Skin epidermis (tissue), 12 donors: ENCODE data around the gene JAKMIP1.
"Not testable (repeated sequence)": the region's sequence is repeated elsewhere in the genome, so short reads cannot be mapped to it uniquely, and the experiment has no call there.

Experiments used
- H3K27ac ChIP-seq, 21 experiments: fragments of 200-600 bp; sonication (generic) in 11 of 21; one replicate each; pipeline ENCODE4 v1.5.0; 2020; ENCODE audit warnings: mild to moderate bottlenecking in 3 of 21, inconsistent platforms in 2 of 21, moderate library complexity in 2 of 21
- H3K4me3 ChIP-seq, 7 experiments: fragments of 200-600 bp; sonication (generic) in 2 of 7; one replicate each; pipeline ENCODE4 v1.5.0; 2020; ENCODE audit warnings: inconsistent platforms in 2 of 7, mild to moderate bottlenecking in 2 of 7, moderate library complexity in 1 of 7

Gene JAKMIP1

GRCh38 chr4:6229671-6230501, 29.5 kb upstream of the JAKMIP1 start:
- H3K4me3 ChIP-seq = no peak overlapping the region
- no peak overlapping the region for H3K27ac ChIP-seq

GRCh38 chr4:6229095-6229494, 28.7 kb upstream of the JAKMIP1 start:
- no peak overlapping the region for H3K4me3 ChIP-seq
- H3K27ac ChIP-seq = no peak overlapping the region

GRCh38 chr4:6228158-6229067, 28.1 kb upstream of the JAKMIP1 start:
- Histone ChIP-seq H3K27ac (no peak overlapping the region), H3K4me3 (no peak overlapping the region)

- Histone ChIP-seq H3K27ac (no peak overlapping the region), H3K4me3 (no peak overlapping the region)
Observed at GRCh38 chr4:6227412-6228157, 27.2 kb upstream of the JAKMIP1 start.

GRCh38 chr4:6226506-6226905, 26.2 kb upstream of the JAKMIP1 start:
- no peak overlapping the region for H3K27ac ChIP-seq
- no peak overlapping the region for H3K4me3 ChIP-seq

GRCh38 chr4:6225469-6225868, 25.1 kb upstream of the JAKMIP1 start:
- no peak overlapping the region for H3K27ac ChIP-seq

GRCh38 chr4:6224735-6225134, 24.4 kb upstream of the JAKMIP1 start:
- H3K27ac ChIP-seq = no peak overlapping the region
- no peak overlapping the region for H3K4me3 ChIP-seq

More at GRCh38 chr4:6225469-6225868, 25.1 kb upstream of the JAKMIP1 start:
- no peak overlapping the region for H3K4me3 ChIP-seq

GRCh38 chr4:6222761-6223292, 22.5 kb upstream of the JAKMIP1 start:
- Histone ChIP-seq H3K27ac (no peak overlapping the region), H3K4me3 (no peak overlapping the region)

- Histone ChIP-seq H3K4me3 (no peak overlapping the region), H3K27ac (no peak overlapping the region)
Observed at GRCh38 chr4:6221851-6222760, 21.8 kb upstream of the JAKMIP1 start.

GRCh38 chr4:6221301-6221850, 21.0 kb upstream of the JAKMIP1 start:
- H3K27ac ChIP-seq = no peak overlapping the region
- no peak overlapping the region for H3K4me3 ChIP-seq

- H3K27ac ChIP-seq = no peak overlapping the region
- H3K4me3 ChIP-seq = no peak overlapping the region
Observed at GRCh38 chr4:6217716-6218381, 17.5 kb upstream of the JAKMIP1 start.

- no peak overlapping the region for H3K4me3 ChIP-seq
- no peak overlapping the region for H3K27ac ChIP-seq
Observed at GRCh38 chr4:6216588-6216987, 16.2 kb upstream of the JAKMIP1 start.

- no peak overlapping the region for H3K27ac ChIP-seq
Observed at GRCh38 chr4:6209921-6210320, 9.6 kb upstream of the JAKMIP1 start.

GRCh38 chr4:6209291-6209690, 8.9 kb upstream of the JAKMIP1 start:
- not testable (repeated sequence) for H3K4me3 ChIP-seq, H3K27ac ChIP-seq

More at GRCh38 chr4:6209921-6210320, 9.6 kb upstream of the JAKMIP1 start:
- H3K4me3 ChIP-seq = no peak overlapping the region

GRCh38 chr4:6208416-6208815, 8.1 kb upstream of the JAKMIP1 start:
- Histone ChIP-seq H3K4me3 (no peak overlapping the region), H3K27ac (no peak overlapping the region)

GRCh38 chr4:6207602-6208001, 7.3 kb upstream of the JAKMIP1 start:
- no peak overlapping the region for H3K4me3 ChIP-seq

GRCh38 chr4:6206771-6207290, 6.5 kb upstream of the JAKMIP1 start:
- H3K27ac ChIP-seq = no peak overlapping the region
- no peak overlapping the region for H3K4me3 ChIP-seq

More at GRCh38 chr4:6207602-6208001, 7.3 kb upstream of the JAKMIP1 start:
- H3K27ac ChIP-seq = no peak overlapping the region

GRCh38 chr4:6205973-6206372, 5.6 kb upstream of the JAKMIP1 start:
- no peak overlapping the region for H3K27ac ChIP-seq

More at GRCh38 chr4:6205973-6206372, 5.6 kb upstream of the JAKMIP1 start:
- H3K4me3 ChIP-seq = no peak overlapping the region
